Sigmoid colon (tissue), 4 donors: ENCODE results near the gene TLE2.

ENCODE experiments used
- POLR2A ChIP-seq, 2 donors: fragments of 450-650 bp; IDR thresholded peaks; one replicate each; pipeline ENCODE4 v1.6.1; 2016; ENCODE audit warnings: antibody characterized with exemption in 2 of 2, mild to moderate bottlenecking in 2 of 2, moderate library complexity in 2 of 2
- POLR2AphosphoS5 ChIP-seq, 4 donors: sonication (generic); formaldehyde crosslinking; IDR thresholded peaks; one replicate each; pipeline ENCODE4 v1.6.1; 2017; ENCODE audit warnings: antibody characterized with exemption in 4 of 4
- TF ChIP-seq, protein P1 (sequence below), 4 experiments: fragments of 450-650 bp in 3 of 4; fragments of 200-600 bp in 1 of 4; IDR thresholded peaks; one replicate each; pipeline ENCODE4 v1.5.1; 2016 to 2019; ENCODE audit warnings: antibody characterized with exemption in 4 of 4, mild to moderate bottlenecking in 3 of 4, moderate library complexity in 2 of 4

DNA sequence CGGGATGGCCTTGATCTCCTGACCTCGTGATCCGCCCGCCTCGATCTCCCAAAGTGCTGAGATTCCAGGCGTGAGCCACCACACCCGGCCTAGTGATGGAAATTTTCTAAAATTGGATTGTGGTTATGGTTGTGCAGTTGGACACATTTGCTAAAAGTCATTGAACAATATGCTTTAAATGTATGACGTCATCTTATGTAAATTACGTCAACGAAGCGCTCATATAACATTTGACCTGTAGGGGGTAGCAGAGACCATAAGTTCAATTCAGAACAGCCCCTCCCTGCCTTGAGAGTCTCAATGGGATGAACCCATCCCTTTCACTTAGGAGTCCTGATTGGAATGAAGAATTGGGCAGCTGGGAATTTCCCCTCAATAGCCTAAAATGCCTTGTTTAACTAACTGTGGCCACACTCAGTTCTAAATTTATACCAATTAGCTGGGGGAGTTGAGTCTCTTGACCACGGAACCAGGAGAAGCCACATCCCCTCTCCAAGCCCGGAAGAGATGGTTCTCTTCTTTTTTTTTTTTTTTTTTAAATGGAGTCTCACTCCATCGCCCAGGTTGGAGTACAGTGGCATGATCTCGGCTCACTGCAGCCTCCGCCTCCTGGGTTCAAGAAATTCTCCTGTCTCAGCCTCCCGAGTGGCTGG lies 66.9 kb downstream of the TLE2 start:
- TF ChIP-seq, protein P1, sequence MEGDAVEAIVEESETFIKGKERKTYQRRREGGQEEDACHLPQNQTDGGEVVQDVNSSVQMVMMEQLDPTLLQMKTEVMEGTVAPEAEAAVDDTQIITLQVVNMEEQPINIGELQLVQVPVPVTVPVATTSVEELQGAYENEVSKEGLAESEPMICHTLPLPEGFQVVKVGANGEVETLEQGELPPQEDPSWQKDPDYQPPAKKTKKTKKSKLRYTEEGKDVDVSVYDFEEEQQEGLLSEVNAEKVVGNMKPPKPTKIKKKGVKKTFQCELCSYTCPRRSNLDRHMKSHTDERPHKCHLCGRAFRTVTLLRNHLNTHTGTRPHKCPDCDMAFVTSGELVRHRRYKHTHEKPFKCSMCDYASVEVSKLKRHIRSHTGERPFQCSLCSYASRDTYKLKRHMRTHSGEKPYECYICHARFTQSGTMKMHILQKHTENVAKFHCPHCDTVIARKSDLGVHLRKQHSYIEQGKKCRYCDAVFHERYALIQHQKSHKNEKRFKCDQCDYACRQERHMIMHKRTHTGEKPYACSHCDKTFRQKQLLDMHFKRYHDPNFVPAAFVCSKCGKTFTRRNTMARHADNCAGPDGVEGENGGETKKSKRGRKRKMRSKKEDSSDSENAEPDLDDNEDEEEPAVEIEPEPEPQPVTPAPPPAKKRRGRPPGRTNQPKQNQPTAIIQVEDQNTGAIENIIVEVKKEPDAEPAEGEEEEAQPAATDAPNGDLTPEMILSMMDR (IDR thresholded peaks at IDR 0.05) = peak; percentile 69 to 96 (median 84)
- no peak for TF ChIP-seq POLR2A (IDR thresholded peaks at IDR 0.05)
- peak in 1 of 4 donors; percentile 6 for TF ChIP-seq POLR2AphosphoS5 (IDR thresholded peaks at IDR 0.05)
